ENCODE measurements around the gene GAS2L1. TPM values are rescaled to one million over a fixed set of nuclear protein-coding genes. Genes with fewer than 3 reads are reported as not detected.

GAS2L1 gene
- total and polyA plus RNA-seq, 10 donors = 7.0 to 41.5 (median 28.3) TPM

DNA sequence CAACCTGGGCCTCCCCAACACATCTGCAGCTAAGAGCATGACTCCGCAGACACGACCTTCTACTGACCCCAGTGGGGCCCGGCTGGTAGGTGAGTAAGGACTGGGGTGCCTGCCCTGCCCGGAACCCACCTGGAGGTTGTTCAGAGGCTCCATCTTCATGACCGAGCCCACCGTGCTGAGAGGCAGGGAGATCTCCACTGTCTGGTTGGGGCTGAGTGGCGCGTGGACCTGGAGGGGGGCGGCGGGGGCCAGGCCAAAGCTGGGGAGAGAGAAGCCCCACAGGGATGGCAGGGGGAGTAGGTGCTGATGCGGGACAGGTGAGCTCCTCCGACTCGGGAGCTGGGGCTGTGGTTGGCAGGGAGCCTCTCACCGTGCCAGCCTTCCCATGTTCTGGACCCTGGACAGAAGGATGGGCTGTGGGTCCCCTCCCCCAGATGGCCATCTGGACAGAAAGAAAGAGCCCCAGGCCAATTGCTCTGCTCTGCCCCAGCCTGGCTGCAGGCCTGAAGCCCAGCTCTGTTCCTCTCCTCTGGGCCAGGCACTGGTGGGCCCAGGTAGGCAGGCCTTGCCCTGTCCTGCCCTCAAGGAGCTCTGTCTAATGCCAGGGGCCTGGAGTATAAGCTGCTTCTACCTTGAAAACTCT, 25.3 kb downstream of the GAS2L1 start:
- Histone ChIP-seq H3K27ac (no peak overlapping the region), H3K9me3 (no peaks in the 10 kb centered on the region), H3K27me3 (replicated peaks in 1 of 7) (no peaks in the 10 kb centered on the region), H3K4me1 (peaks cover 3 to 28% (median 13%) of the 10 kb centered on the region in 6 donors), H3K4me3 (no peak overlapping the region), H3K36me3 (peaks cover 0 to 100% (median 98%) of the 10 kb centered on the region in 6 donors)
- WGBS, 5 donors = 86 to 93% (median 87%) methylated on average over 10 to 14 of the region's 14 CpGs
- intact Hi-C loops (cut with DNase I; ENCODE audit: low total_unique reads) = no loop called here
- TF ChIP-seq POLR2A (IDR thresholded peaks at IDR 0.05) = no peak
- TF ChIP-seq, protein P1, sequence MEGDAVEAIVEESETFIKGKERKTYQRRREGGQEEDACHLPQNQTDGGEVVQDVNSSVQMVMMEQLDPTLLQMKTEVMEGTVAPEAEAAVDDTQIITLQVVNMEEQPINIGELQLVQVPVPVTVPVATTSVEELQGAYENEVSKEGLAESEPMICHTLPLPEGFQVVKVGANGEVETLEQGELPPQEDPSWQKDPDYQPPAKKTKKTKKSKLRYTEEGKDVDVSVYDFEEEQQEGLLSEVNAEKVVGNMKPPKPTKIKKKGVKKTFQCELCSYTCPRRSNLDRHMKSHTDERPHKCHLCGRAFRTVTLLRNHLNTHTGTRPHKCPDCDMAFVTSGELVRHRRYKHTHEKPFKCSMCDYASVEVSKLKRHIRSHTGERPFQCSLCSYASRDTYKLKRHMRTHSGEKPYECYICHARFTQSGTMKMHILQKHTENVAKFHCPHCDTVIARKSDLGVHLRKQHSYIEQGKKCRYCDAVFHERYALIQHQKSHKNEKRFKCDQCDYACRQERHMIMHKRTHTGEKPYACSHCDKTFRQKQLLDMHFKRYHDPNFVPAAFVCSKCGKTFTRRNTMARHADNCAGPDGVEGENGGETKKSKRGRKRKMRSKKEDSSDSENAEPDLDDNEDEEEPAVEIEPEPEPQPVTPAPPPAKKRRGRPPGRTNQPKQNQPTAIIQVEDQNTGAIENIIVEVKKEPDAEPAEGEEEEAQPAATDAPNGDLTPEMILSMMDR (IDR thresholded peaks at IDR 0.05 in 8 of 11, conservative IDR thresholded peaks at IDR 0.05 in 3 of 11) = no peak
- peak in 1 of 3 donors; percentile 16 for TF ChIP-seq POLR2AphosphoS5 (IDR thresholded peaks at IDR 0.05)
- DNase-seq = no peak

DNA sequence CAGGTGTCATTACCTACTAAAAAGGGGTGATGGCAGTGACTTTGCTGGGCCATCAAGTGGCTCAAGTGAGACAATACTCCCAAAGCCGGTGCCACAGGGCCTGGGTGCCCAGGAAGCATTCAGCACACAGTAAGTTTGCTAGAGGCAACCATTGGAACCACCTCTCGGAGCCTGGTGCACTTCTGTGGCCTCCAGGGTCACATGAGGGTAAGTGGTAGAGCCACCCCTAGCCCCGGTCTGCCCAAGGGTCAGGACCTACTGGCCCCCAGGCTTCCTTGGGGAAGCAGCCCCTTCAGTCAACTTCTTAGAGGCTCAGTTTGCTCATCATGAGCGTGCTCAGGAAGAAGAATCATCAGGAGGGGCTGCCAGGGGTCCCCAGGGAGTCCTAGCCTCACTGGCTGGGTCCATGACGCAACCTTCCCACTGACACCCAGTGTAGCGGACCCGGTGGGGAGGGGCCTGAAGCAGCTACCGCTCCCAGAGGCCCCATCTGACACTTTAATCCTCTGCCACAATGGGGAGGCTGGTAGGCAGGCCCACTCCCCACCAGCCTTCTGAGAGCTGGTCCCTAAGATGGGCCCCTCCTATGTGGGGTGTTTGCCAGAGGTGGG, 26.5 kb downstream of the GAS2L1 start:
- Histone ChIP-seq H3K27ac (no peak overlapping the region), H3K4me1 (peaks cover 3 to 30% (median 14%) of the 10 kb centered on the region in 6 donors), H3K9me3 (no peaks in the 10 kb centered on the region), H3K27me3 (replicated peaks in 1 of 7) (no peaks in the 10 kb centered on the region), H3K36me3 (peaks cover 0 to 100% (median 100%) of the 10 kb centered on the region in 6 donors), H3K4me3 (no peak overlapping the region)
- TF ChIP-seq POLR2A (IDR thresholded peaks at IDR 0.05) (no peak), POLR2AphosphoS5 (IDR thresholded peaks at IDR 0.05) (peak in 1 of 3 donors; percentile 7)
- TF ChIP-seq, protein P1 (IDR thresholded peaks at IDR 0.05 in 8 of 11, conservative IDR thresholded peaks at IDR 0.05 in 3 of 11) = no peak
- no peak for DNase-seq
- 84 to 95% (median 90%) methylated on average over 3 to 8 of the region's 8 CpGs for WGBS, 5 donors
- intact Hi-C loops (cut with DNase I; ENCODE audit: low total_unique reads) = no loop called here

DNA sequence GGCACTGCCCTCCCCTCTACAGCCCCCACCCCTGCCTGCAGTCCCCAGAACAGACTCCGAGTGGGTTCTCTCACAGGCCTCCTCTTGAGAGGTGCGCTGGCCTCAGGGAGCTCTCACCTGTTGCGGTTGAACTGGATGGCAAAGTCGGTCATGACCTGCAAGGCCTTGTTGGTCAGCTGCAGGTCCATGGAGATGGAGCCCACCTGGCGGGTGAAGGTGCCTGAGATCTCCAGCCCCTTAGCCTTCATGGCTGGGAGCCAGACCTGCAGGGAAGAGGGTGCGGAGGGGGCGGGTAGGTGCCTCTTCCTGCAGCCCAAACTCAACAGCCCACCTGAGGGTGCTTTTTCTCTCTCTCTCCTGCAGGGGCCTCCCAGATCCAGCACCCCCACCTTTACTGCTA, 27.7 kb downstream of the GAS2L1 start:
- no peak for DNase-seq
- TF ChIP-seq POLR2AphosphoS5 (IDR thresholded peaks at IDR 0.05) (no peak), POLR2A (IDR thresholded peaks at IDR 0.05) (no peak)
- TF ChIP-seq, protein P1 (IDR thresholded peaks at IDR 0.05 in 8 of 11, conservative IDR thresholded peaks at IDR 0.05 in 3 of 11) = no peak
- Histone ChIP-seq H3K4me3 (no peak overlapping the region), H3K36me3 (peaks cover 0 to 100% (median 100%) of the 10 kb centered on the region in 6 donors), H3K4me1 (peaks cover 3 to 30% (median 14%) of the 10 kb centered on the region in 6 donors), H3K27ac (no peak overlapping the region), H3K27me3 (replicated peaks in 1 of 7) (no peaks in the 10 kb centered on the region), H3K9me3 (no peaks in the 10 kb centered on the region)
- intact Hi-C loops (cut with DNase I; ENCODE audit: low total_unique reads) = no loop called here
- WGBS, 5 donors = 89 to 99% (median 94%) methylated on average over 6 to 7 of the region's 7 CpGs

DNA sequence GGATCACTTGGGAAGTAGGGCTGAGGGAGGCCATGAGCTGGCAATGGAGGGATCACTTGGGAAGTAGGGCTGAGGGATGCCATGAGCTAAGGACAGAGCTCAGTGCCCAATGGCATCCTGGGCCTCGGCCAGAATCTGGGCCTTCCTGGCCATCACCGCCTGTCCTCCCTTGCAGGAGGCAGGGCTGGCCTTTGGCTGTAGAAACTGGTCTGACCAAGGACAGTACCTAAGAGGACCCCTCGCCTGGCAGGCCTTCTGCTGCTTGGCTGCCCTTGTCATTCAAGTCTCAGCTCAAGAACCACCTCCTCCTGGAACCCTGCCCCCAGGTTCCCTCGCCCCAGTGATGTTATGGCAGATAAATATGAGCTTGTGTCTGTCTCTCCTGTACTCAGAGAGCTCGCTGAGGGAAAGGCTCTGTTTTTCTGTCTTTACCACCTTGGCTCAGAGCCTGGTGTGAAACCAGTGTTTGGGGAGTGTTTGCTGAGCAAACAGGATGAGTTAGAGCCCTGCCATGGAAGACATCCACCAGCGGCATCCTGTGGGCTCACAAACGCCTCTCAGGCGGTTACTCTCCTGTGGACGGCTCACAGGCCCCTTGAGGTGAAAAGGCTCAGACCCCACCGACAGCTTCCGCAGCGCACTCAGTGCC, 28.4 kb downstream of the GAS2L1 start:
- no peak for DNase-seq
- peaks cover 0 to 100% (median 100%) of the 10 kb centered on the region in 6 donors for H3K36me3 ChIP-seq
- peaks cover 3 to 29% (median 12%) of the 10 kb centered on the region in 6 donors for H3K4me1 ChIP-seq
- no peak overlapping the region for H3K4me3 ChIP-seq
- no peak overlapping the region for H3K27ac ChIP-seq
- no peaks in the 10 kb centered on the region for H3K9me3 ChIP-seq
- TF ChIP-seq, protein P1 (IDR thresholded peaks at IDR 0.05 in 8 of 11, conservative IDR thresholded peaks at IDR 0.05 in 3 of 11) = no peak
- TF ChIP-seq POLR2A (IDR thresholded peaks at IDR 0.05) (no peak), POLR2AphosphoS5 (IDR thresholded peaks at IDR 0.05) (no peak)
- intact Hi-C loops (cut with DNase I; ENCODE audit: low total_unique reads) = no loop called here
- WGBS, 5 donors = 88 to 96% (median 93%) methylated on average over 7 to 12 of the region's 12 CpGs
- H3K27me3 ChIP-seq (replicated peaks in 1 of 7) = no peaks in the 10 kb centered on the region
